ENCODE results near the gene NLRX1. TPM values are rescaled to one million over a fixed set of nuclear protein-coding genes. Genes with fewer than 3 reads are reported as not detected.
A peak's percentile ranks its signal among the peaks of the same experiment; 100 is the strongest.
"Not testable (repeated sequence)": the region's sequence is repeated elsewhere in the genome, so short reads cannot be mapped to it uniquely, and the experiment has no call there.

NLRX1 gene
- total RNA-seq, 1 donor from 2014 or later = 10.2 TPM

DNA sequence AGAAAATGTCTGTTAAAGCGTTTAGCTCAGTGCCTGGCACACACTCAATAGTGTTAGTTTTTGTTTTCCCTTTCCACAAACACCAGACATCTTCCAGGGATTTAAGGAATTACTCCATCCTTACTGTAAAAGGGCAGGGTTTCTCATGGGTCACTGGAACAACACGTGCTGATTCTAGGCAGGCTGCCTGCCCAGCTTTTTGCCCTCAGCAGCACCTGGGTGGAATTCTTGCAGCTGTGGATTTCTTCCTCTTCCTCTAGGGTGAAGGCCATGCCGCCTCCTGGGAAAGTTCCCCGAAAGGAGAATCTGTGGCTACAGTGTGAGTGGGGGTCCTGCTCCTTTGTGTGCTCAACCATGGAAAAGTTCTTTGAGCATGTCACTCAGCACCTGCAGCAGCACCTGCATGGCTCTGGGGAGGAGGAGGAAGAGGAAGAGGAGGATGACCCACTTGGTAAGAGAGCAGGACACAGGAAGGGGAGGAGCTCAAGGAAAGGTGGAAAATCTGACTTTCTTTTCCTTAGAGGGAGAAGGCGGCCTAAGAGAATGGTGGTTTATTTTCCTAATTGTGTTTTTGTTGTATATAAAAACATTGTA is 41.8 kb upstream of the NLRX1 start:
- Histone ChIP-seq H3F3A (ENCODE audit: low read depth) (peaks cover 4% of the 10 kb centered on the region), H3K27me3 (no peaks in the 10 kb centered on the region), H3K79me2 (ENCODE audit: low read depth) (peaks cover 39% of the 10 kb centered on the region), H2AFZ (replicated peaks) (no peak overlapping the region), H3K4me2 (no peak overlapping the region), H3K27ac (no peak overlapping the region), H3K4me3 (no peak overlapping the region), H3K9ac (no peak overlapping the region), H3K9me3 (ENCODE audit: low read depth) (no peaks in the 10 kb centered on the region), H3K36me3 (no peaks in the 10 kb centered on the region), H3K4me1 (peaks cover 6% of the 10 kb centered on the region), H4K20me1 (ENCODE audit: low read depth) (peaks cover 10% of the 10 kb centered on the region)
- H3K4me3 Mint-ChIP-seq = no peak overlapping the region
- H3K9me3 Mint-ChIP-seq = no peaks in the 10 kb centered on the region
- no peak for DNase-seq (ENCODE audit: low spot score)
- no peaks in the 10 kb centered on the region for H3K27me3 Mint-ChIP-seq (ENCODE audit: insufficient read depth, low read depth)
- peaks cover 9% of the 10 kb centered on the region for H3K4me1 Mint-ChIP-seq
- no peak overlapping the region for H3K27ac Mint-ChIP-seq
- H3K36me3 Mint-ChIP-seq = peaks cover 17% of the 10 kb centered on the region
- TF ChIP-seq EZH2phosphoT487 (IDR thresholded peaks at IDR 0.05) (no peak), EZH2 (IDR thresholded peaks at IDR 0.05) (no peak)
- TF ChIP-seq, protein P1, sequence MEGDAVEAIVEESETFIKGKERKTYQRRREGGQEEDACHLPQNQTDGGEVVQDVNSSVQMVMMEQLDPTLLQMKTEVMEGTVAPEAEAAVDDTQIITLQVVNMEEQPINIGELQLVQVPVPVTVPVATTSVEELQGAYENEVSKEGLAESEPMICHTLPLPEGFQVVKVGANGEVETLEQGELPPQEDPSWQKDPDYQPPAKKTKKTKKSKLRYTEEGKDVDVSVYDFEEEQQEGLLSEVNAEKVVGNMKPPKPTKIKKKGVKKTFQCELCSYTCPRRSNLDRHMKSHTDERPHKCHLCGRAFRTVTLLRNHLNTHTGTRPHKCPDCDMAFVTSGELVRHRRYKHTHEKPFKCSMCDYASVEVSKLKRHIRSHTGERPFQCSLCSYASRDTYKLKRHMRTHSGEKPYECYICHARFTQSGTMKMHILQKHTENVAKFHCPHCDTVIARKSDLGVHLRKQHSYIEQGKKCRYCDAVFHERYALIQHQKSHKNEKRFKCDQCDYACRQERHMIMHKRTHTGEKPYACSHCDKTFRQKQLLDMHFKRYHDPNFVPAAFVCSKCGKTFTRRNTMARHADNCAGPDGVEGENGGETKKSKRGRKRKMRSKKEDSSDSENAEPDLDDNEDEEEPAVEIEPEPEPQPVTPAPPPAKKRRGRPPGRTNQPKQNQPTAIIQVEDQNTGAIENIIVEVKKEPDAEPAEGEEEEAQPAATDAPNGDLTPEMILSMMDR (IDR thresholded peaks at IDR 0.05) = no peak

DNA sequence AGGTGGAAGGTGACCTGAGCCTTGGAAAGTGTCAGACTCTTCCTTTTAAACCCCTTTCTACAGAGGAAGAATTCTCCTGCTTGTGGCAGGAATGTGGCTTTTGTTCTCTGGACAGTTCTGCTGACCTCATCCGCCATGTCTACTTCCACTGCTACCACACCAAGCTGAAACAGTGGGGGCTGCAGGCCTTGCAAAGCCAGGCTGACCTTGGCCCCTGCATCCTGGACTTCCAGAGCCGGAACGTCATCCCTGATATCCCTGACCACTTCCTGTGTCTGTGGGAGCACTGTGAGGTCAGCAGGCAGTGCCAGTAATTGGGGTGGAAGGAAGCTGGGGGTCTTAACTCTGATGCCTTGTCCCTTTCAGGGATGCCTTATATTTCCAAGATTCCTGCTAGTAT is 37.9 kb upstream of the NLRX1 start:
- Histone ChIP-seq H4K20me1 (ENCODE audit: low read depth) (no peaks in the 10 kb centered on the region), H3K9ac (no peak overlapping the region), H3K27me3 (no peaks in the 10 kb centered on the region), H2AFZ (replicated peaks) (no peak overlapping the region), H3K4me1 (no peaks in the 10 kb centered on the region), H3K36me3 (no peaks in the 10 kb centered on the region), H3K27ac (no peak overlapping the region), H3K9me3 (ENCODE audit: low read depth) (no peaks in the 10 kb centered on the region), H3K4me2 (no peak overlapping the region), H3F3A (ENCODE audit: low read depth) (peaks cover 4% of the 10 kb centered on the region), H3K4me3 (no peak overlapping the region), H3K79me2 (ENCODE audit: low read depth) (peaks cover 3% of the 10 kb centered on the region)
- H3K36me3 Mint-ChIP-seq = peaks cover 24% of the 10 kb centered on the region
- no peak overlapping the region for H3K27ac Mint-ChIP-seq
- no peaks in the 10 kb centered on the region for H3K4me1 Mint-ChIP-seq
- no peak for DNase-seq (ENCODE audit: low spot score)
- no peaks in the 10 kb centered on the region for H3K27me3 Mint-ChIP-seq (ENCODE audit: insufficient read depth, low read depth)
- no peaks in the 10 kb centered on the region for H3K9me3 Mint-ChIP-seq
- no peak overlapping the region for H3K4me3 Mint-ChIP-seq
- TF ChIP-seq EZH2phosphoT487 (IDR thresholded peaks at IDR 0.05) = no peak
- TF ChIP-seq EZH2 (IDR thresholded peaks at IDR 0.05) = no peak
- TF ChIP-seq, protein P1 (IDR thresholded peaks at IDR 0.05) = no peak

- no peaks in the 10 kb centered on the region for H3K36me3 ChIP-seq
- H3K9me3 ChIP-seq (ENCODE audit: low read depth) = no peaks in the 10 kb centered on the region
- H3K27me3 ChIP-seq = no peaks in the 10 kb centered on the region
- H3F3A ChIP-seq (ENCODE audit: low read depth) = no peaks in the 10 kb centered on the region
- no peak overlapping the region for H3K9ac ChIP-seq
- H4K20me1 ChIP-seq (ENCODE audit: low read depth) = no peaks in the 10 kb centered on the region
- Mint-ChIP-seq H3K27ac (no peak overlapping the region), H3K9me3 (no peaks in the 10 kb centered on the region), H3K4me3 (no peak overlapping the region), H3K4me1 (no peaks in the 10 kb centered on the region), H3K36me3 (peaks cover 19% of the 10 kb centered on the region), H3K27me3 (ENCODE audit: insufficient read depth, low read depth) (peaks cover 4% of the 10 kb centered on the region)
- no peak for TF ChIP-seq EZH2phosphoT487 (IDR thresholded peaks at IDR 0.05)
- TF ChIP-seq, protein P1 (IDR thresholded peaks at IDR 0.05) = peak; percentile 49
- no peak overlapping the region for H2AFZ ChIP-seq (replicated peaks)
- no peaks in the 10 kb centered on the region for H3K4me1 ChIP-seq
- H3K4me3 ChIP-seq = no peak overlapping the region
- DNase-seq (ENCODE audit: low spot score) = peak; percentile 24
- no peak overlapping the region for H3K4me2 ChIP-seq
- no peak overlapping the region for H3K27ac ChIP-seq
- H3K79me2 ChIP-seq (ENCODE audit: low read depth) = no peaks in the 10 kb centered on the region
Measured at GRCh38 chr11:119134389-119134978, 34.0 kb upstream of the NLRX1 start.

DNA sequence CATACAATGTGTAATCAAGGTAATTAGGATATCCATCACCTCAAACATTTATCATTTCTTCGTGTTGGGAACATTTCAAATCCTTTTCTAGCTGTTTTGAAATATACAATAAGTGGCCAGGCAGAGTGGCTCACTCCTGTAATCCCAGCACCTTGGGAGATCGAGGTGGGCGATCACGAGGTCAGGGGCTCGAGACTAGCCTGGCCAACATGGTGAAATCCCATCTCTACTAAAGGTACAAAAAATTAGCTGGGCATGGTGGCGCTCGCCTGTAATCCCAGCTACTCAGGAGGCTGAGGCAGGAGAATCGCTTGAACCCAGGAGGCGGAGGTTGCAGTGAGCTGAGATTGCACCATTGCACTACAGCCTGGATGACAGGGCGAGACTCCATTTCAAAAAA is 29.2 kb upstream of the NLRX1 start:
- not testable (repeated sequence) for H3K27ac Mint-ChIP-seq; H3K27me3 ChIP-seq; H3K36me3 ChIP-seq; H3K4me1 Mint-ChIP-seq; H3K4me1 ChIP-seq; H3K9ac ChIP-seq; H3F3A ChIP-seq (ENCODE audit: low read depth); DNase-seq (ENCODE audit: low spot score); H3K4me2 ChIP-seq; H2AFZ ChIP-seq (replicated peaks); H3K4me3 Mint-ChIP-seq; H3K36me3 Mint-ChIP-seq; H3K9me3 ChIP-seq (ENCODE audit: low read depth); H3K9me3 Mint-ChIP-seq; H3K27ac ChIP-seq; H3K4me3 ChIP-seq; H3K79me2 ChIP-seq (ENCODE audit: low read depth); H4K20me1 ChIP-seq (ENCODE audit: low read depth)
- H3K27me3 Mint-ChIP-seq (ENCODE audit: insufficient read depth, low read depth) = peaks cover 11% of the 10 kb centered on the region
